Hematopoietic multipotent progenitor cell treated with erythropoietin and hydrocortisone succinate and interleukin-3 and kit ligand, for 8 days (in vitro differentiated cells): ENCODE measurements around the gene PPARA.

Experiments used
- DNase-seq: peaks from one replicate; pipeline ENCODE4 v3.0.0-alpha.2; 2015

The PPARA gene

GRCh38 chr22:46114518-46115387 is 35.6 kb upstream of the PPARA start:
- peak; percentile 22 for DNase-seq

- no peak for DNase-seq
Measured at GRCh38 chr22:46115388-46115678, 35.0 kb upstream of the PPARA start.

GRCh38 chr22:46115755-46116490 is 34.4 kb upstream of the PPARA start:
- no peak for DNase-seq

- peak; percentile 84 for DNase-seq
Measured at GRCh38 chr22:46116491-46116958, 33.8 kb upstream of the PPARA start.

- DNase-seq, result no peak
Measured at GRCh38 chr22:46117206-46118199, 32.8 kb upstream of the PPARA start.

GRCh38 chr22:46119093-46119728 is 31.1 kb upstream of the PPARA start:
- DNase-seq, result no peak

GRCh38 chr22:46119729-46120419 is 30.5 kb upstream of the PPARA start:
- no peak for DNase-seq

GRCh38 chr22:46120420-46120737 is 29.9 kb upstream of the PPARA start:
- no peak for DNase-seq

- no peak for DNase-seq
Measured at GRCh38 chr22:46121079-46121478, 29.2 kb upstream of the PPARA start.

GRCh38 chr22:46121523-46122287 is 28.6 kb upstream of the PPARA start:
- no peak for DNase-seq

- peak; percentile 69 for DNase-seq
Measured at GRCh38 chr22:46122511-46122971, 27.8 kb upstream of the PPARA start.

- DNase-seq, result no peak
Measured at GRCh38 chr22:46122980-46123693, 27.2 kb upstream of the PPARA start.

- no peak for DNase-seq
Measured at GRCh38 chr22:46123694-46124382, 26.5 kb upstream of the PPARA start.

GRCh38 chr22:46124383-46125144 is 25.8 kb upstream of the PPARA start:
- DNase-seq, result peak; percentile 66

- no peak for DNase-seq
Measured at GRCh38 chr22:46125311-46125710, 25.0 kb upstream of the PPARA start.

GRCh38 chr22:46125816-46126765 is 24.2 kb upstream of the PPARA start:
- peak; percentile 32 for DNase-seq

- DNase-seq, result no peak
Measured at GRCh38 chr22:46126853-46127385, 23.4 kb upstream of the PPARA start.
